NCI-H1105 (cell line): ENCODE data around the gene AFDN.

Experiments used
- DNase-seq: peaks from one replicate; lab custom pipeline; 2025; lab: John Stamatoyannopoulos, UW

The AFDN gene

DNA sequence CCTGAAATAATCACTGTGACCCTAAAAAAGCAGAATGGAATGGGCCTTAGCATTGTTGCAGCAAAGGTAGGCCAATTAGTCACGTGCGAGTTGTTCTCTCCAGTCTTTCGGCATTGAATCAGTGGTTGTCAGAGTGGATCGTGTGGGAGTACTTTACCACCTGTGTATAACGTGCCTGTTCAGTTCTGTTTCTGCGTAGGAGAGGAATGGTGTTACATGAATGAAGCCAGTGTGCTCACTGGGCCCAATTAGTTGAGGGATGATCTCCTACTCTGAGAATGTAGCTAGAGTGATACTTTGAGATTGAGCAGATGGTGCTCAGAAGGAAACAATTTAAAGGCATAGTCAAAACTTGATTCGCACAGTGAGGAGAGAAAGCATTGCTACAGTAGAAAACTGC lies 98.3 kb downstream of the AFDN start:
- DNase-seq, result no peak

DNA sequence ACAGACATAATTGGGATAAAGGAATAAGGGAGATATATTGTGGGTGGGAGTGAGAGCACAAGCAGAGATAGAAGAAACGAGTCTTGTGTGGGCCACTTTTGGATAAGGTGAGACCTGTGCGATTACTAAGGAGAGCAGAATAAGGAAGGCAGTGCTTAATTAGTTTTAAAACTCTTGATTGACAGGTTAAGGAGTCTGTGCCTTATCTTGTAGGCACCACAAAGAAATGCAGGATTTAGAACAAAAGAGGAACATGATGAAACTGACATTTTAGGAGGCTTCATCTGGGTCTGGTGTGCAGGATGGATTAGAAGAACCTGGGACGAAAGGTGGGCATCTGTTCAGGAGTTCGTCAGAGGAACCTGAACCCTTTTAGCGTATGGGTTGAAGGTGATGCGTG lies 100.5 kb downstream of the AFDN start:
- no peak for DNase-seq

DNA sequence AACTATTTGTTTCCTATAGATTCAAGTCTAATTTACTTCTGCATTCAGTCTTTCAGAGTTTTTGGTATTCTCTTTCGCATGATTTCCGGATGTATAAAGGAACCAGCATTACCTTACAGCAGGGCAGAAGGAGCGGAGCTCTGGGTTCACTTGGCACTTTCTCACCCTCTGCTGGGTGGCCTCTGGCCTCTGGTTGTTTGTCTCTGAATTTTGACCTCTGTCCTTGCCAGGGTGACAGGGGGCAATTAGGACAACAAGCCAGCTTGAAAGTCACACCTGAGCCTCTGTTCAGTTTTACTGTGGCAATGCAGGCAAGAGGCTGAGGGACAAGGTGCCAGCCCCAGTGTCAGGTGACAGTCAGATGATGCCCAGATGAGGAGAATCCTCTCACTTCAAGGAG lies 101.4 kb downstream of the AFDN start:
- no peak for DNase-seq

- DNase-seq, result no peak
Measured at GRCh38 chr6:167930295-167930694, 103.6 kb downstream of the AFDN start.

GRCh38 chr6:167932468-167933276 lies 106.0 kb downstream of the AFDN start:
- DNase-seq, result no peak

DNA sequence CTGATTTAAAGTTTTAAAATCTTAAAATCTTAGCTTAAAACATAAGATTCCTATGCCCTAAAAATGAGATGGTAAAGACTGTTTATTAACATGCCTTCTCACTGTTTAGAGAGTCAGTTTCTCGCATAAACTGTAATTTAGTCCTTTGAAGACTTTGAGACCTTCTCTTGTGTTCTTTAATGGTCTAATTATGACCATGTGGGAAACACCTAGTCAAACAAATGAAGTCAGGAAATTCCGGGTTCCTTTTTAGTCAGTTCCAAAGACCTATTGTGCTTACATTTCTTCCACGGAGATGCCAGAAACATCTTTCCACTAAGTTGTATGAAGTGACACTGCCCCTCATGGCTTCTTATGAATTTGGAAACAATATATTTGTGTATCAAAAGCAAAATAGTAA lies 106.6 kb downstream of the AFDN start:
- no peak for DNase-seq

GRCh38 chr6:167933847-167934246 lies 107.1 kb downstream of the AFDN start:
- DNase-seq, result no peak

DNA sequence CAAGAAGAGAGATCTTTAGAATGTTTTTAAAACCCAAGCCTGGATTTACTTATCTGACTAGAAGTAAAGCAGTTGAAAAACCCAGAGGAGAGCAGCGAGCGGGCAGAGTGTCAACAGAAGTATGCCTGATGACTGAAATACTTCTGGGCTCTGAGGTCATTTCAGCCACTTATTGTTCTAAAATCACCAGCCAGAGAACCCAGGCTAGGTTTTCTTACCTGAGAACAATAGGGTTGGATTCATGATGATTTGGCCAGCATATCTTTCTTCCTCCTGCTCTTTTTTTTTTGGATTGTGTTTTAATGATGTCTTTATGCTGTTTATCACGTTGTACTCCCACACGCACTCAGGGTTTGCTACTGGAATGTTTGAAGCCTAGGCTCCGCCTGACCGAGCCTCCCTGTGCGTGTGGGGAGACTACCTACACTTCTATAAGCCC lies 107.7 kb downstream of the AFDN start:
- no peak for DNase-seq

GRCh38 chr6:167936051-167936450 lies 109.3 kb downstream of the AFDN start:
- no peak for DNase-seq

- no peak for DNase-seq
Measured at GRCh38 chr6:167937301-167937700, 110.6 kb downstream of the AFDN start.

DNA sequence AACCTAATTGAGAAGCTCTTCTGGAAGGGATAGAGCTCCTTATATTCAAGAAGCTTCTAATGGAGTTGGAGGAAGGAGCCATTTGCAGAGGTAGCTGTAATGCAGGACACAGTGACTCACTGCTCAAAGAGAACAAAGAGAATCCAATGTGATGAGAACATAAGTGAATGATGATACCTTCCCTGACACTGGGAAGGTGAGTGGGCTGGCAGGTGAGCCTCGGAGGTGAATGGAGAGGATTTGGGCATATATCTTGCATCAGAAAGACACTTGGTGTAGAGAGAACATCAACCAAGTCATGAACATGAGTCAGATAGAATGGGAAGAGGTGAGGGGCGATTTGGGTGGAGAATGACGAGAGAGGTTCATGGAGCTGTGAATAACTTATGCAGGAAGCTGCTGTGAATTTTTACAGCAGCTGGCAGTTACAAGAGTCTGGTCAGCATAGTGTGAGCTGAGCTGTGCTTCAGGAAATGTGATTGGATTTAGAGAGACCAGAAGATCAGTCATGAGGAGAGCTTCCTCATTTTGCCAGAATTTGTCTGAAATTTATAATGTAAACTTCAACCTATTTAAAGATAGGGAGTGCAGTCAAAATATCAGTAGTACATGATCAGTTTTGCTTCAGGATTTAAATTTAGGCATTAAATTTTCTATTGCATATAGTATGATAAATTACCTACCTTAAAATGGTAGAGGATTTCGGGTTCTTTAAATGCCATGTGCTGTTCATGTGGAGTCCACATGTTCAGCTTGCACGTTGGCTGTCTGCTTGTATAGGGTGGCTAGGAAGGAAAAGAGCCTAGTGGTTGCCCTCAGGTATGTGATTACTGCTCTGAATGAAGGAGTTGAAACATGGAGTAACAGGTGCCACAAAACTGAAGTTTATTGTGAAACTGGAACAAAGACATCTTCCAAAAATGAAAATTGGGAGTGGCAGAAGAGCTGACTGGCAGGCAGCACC lies 111.5 kb downstream of the AFDN start:
- DNase-seq, result no peak

DNA sequence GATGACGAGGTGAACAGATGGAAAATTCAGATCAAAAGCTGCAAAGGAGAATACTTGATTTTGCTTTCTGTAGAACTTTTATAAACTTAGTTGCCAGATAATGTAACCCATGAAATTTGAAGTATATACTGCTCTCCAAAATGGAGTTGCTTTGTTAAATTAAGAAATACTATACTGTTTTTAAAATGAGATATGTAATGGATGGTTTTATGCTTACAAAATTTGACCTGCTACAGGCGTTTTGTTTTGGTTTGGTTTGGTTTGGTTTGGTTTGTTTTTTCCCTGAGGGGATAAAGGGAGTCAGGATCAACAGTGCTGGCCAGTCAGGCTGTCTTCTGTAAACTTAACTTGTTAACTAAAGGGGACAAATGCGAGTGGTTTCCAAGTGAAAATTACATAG lies 115.1 kb downstream of the AFDN start:
- DNase-seq, result no peak

DNA sequence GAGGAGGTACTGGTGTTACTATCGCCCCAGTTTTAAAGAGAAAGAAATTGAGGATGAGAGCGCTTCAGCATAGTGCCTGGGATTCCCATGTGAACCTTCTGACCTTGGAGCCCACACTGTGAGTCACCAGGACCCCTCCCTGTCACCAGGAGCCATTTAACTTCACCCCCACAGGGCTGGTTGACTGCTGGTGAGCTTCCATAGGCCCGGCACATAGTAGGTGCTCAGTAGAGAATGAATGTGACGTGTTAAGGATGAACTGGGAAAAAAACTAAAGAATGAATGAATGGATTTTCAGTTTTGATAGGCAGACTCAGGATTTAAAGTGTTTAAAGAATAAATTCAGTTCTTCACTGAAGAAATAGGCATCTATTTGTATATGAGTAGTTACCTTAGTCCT lies 117.4 kb downstream of the AFDN start:
- no peak for DNase-seq

- no peak for DNase-seq
Measured at GRCh38 chr6:167946007-167946406, 119.3 kb downstream of the AFDN start.

- no peak for DNase-seq
Measured at GRCh38 chr6:167946604-167947003, 119.9 kb downstream of the AFDN start.

- DNase-seq, result no peak
Measured at GRCh38 chr6:167947716-167948115, 121.0 kb downstream of the AFDN start.

GRCh38 chr6:167948716-167949115 lies 122.0 kb downstream of the AFDN start:
- DNase-seq, result no peak

- DNase-seq, result no peak
Measured at GRCh38 chr6:167949121-167949684, 122.5 kb downstream of the AFDN start.

DNA sequence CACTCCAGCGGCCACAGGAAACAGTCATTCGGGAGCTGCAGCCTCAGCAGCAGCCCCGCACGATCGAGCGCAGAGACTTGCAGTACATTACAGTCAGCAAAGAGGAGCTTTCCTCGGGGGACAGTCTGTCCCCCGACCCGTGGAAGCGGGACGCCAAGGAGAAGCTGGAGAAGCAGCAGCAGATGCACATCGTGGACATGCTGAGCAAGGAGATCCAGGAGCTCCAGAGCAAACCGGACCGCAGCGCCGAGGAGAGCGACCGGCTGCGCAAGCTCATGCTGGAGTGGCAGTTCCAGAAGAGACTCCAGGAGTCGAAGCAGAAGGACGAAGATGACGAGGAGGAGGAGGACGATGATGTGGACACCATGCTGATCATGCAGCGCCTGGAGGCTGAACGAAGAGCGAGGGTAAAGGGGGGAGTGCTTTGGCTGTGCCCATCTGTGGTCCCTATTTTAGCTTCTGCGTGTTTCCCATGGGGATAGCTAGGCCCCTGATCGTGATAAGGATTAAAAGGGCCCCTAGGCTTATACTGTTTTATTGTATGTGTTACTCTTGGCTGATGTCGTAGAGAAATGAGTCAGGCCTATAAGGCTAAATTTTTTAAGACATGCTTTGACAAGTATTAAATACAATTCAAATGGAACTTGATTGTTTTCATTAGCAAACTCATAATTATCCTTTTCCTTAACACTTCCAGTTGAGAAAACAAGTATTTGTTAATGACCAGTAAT lies 125.2 kb downstream of the AFDN start:
- DNase-seq, result no peak

DNA sequence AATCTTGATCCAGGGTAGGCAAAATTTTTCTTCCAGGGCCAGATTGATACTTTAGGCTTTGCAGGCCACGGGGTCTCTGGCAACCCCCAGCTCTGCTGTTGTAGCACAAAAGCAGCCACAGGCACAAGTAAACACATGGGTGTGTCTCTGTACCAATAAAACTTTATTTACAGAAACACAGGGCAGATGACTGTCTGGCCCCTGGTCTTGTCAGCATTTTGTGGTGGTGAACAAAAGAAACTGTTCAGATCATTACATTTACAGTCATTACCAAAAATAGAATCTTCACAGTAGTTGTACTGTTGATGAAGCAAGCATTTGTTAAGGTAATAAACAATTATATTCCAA lies 125.8 kb downstream of the AFDN start:
- DNase-seq, result no peak

GRCh38 chr6:167953551-167953950 lies 126.8 kb downstream of the AFDN start:
- DNase-seq, result no peak

- DNase-seq, result no peak
Measured at GRCh38 chr6:167954151-167954550, 127.4 kb downstream of the AFDN start.
